HG02763 (cell line): ENCODE data around the gene TBC1D21.

Source experiments
- ATAC-seq: cut with Tn5 transposase; IDR thresholded peaks from one replicate; pipeline ENCODE4 v1.9.1; 2021; ENCODE audit warnings: mild to moderate bottlenecking, moderate library complexity; ENCODE audit not compliant: unreplicated experiment

The TBC1D21 gene

GRCh38 chr15:73907035-73907408 lies 33.7 kb downstream of the TBC1D21 start:
- ATAC-seq = no peak

DNA sequence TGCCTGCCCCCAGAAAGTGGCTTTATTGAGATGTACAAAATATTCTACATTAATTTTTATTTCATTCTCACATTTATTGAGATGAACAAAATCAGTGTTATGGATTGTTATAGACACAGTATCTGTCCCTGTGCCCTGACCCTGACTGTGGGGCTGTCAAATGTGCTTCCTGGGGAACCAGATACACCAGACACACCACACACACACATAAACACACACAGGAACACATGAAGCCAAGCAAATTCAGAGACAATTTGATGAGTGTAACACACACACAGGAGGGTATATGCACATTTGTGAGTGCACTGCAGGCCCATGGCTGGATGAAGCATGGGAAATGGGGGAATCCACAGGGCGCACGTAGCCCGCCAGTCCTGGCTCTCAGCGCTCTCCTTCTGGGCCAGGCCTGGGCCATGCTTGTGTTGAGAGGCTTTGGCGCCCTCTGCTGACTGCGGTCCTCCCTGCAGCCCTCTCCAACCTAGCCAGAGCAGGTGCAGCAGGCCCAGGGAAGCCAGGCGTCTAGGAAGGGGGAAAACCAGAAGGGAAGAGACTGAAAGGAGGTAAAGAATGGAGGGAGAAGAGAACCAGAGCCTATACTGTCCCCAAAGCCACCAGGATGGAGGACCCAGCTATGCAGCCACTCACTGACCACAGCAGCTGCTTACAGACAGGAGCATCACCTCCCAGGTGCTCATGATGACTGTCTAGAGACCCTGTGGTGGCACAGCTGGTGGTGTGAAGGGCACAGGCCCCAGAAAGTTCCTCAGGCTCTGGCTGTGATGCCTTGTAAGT lies 34.9 kb downstream of the TBC1D21 start:
- ATAC-seq = no peak

DNA sequence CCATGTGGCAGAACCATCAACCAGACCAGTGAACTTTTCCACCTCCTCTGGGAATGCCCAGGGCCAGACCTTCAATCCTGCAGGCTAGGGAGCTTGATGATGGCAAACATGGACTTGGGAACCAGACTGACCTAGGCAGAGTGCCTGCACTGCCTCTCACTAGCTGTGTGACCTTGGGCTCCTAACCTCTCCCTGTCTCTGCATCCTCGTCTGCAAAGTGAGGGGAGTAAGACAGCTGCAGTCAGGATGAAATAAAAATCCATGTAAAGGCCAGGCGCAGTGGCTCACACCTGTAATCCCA lies 35.4 kb downstream of the TBC1D21 start:
- no peak for ATAC-seq

DNA sequence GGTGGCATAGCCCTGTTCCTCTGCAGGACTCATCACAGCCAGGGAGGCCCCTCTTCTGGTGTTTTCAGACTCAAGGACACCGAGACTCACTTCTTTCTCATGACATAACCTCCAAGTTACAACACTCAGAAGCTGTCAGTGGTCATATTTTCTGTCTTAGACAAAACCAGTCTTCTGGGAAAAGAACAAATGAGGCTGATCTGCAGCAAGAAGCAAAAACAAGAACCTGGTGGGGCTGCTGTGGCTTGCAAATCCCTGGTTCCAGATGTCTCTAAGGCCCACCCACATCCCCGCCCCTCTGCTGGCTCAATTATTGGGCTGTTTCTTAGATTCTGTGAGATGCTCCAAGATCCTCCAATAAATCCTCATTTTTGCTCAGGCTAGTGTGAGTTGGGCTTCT lies 36.3 kb downstream of the TBC1D21 start:
- no peak for ATAC-seq

DNA sequence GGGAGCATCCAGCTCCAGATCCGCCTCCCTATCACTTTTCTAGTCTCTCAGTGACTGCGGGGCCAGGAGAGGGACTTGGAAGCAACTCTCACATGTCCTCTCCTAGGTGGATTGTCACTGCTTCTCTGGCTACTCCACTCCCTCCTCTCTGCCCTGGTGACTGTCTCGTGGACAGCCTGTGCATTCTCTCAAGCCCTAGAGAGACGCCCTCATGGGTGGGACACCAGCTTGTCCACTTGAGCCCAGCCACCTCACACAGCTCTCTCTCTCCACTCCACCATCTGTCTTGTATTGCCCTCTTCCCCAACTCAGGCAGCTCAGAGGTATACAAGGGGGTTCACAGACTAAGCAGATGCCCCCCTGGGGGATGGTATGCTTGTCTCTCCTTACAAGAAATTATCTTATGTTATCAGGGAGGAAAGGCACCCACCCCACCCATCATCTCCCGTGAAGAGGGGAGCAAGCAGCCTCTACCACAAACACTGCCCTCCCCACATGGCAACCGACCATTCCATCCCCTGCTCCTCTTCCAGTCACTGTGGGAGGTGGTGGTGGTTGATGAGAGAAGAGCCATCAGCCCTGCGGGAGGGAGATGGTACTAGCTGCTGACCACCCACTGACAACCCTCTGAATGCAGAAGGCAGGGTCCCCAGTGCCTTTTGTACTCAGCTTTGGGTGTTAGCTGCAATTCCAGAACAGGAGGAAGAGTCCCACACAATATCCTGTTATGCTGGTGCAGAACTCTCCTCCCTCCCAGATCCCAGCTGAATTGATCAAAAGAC lies 37.3 kb downstream of the TBC1D21 start:
- ATAC-seq = no peak

GRCh38 chr15:73912030-73912596 lies 38.7 kb downstream of the TBC1D21 start:
- no peak for ATAC-seq

GRCh38 chr15:73914145-73914544 lies 40.8 kb downstream of the TBC1D21 start:
- ATAC-seq = no peak

- no peak for ATAC-seq
These were observed 41.7 kb downstream of the TBC1D21 start for GRCh38 chr15:73915082-73915481.

DNA sequence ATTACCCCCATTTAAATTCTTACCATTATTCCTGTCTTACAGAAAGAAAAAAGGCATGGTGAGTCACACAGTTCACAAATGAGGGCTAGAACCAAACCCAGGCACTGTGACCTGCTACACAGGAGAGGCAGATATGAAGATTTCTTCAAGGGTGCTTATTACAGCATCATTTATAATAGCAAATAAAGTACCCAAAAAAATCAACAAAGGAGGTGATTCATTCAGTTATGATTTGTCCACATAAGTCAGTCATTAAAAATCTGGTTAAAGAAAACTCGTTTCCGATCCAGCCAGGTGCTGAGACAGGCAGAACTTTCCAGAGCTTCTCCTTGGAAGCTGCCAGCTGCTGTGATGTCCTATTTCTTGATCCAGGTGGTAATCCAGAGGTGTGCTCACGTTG lies 45.4 kb downstream of the TBC1D21 start:
- no peak for ATAC-seq

- ATAC-seq = no peak
These were observed 46.3 kb downstream of the TBC1D21 start for GRCh38 chr15:73919706-73920105.

DNA sequence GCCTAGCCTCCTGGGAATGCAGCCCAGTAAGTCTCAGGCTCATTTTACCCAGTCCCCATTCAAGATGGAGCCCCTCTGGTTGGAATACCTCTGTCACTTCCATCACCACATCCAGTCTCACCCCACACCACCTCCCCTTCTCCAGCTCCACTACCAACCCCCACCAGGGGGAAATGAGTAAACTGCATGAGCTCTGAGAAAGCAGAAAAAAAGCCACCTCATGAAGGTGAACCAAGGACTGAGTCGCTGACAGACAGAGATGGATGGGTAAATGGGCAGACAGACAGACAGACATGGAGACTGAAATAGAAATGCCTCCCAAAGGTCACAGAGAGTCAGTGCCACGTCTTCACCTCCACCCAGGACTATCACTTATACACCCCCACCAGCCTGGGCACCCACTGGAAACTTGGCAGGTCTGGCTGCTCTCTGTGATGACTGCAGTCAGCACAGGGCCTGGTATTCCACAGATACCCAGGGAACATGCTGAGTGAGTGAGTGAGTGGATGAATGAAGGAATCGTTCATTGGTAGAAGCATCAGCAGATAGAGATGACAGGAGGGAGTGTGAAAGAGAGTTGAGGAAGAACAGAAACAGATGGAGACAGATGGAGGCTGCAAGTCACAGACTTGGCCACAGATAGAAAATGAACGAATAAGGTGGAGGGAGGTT lies 48.0 kb downstream of the TBC1D21 start:
- no peak for ATAC-seq

DNA sequence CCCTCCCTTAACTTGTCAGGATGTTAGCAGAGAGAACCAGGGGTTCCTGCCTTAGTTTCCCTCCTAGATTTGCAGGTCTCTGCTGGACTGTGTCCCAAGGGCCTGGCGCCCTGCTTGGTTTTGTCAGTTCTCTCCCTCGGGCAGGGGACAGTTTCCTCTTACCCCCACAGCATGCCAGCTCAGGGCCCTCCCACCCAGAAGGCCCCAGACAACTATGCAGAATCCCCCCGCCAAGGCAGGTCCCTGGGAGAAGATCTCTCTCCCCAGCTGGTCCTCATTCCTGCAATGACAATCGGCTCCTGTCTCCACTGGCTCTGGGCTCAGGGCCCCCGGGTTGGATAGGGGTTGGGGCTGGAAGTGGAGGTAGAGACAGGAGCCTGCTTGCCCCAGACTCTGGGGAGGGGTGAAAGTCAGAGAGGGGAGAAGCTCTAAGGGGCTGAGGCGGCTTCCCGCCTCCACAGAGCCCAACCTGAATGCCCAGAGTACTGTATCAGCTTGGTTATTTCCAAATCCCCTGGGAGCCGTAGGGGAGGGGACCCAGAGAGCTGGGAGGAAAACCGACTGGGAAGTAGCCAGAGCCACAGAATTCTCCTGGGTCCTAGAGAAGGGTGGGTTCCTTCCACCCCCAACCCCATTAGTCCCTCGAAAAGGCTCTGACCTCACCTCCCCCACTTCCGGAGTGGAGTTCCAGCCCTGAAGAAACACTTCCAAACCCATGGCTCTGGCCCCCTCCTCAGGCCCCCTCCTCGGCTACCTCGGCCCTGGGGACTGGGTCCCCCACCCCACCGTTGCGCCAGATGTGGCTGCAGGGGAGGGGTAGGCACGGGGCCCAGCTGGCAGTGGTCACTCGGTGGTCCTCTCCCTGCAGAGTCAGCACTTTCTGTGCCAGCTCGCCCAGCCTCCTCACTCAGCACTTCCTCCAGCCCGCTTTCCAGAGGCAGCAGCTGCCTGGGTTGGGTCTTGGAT lies 49.1 kb downstream of the TBC1D21 start:
- ATAC-seq = no peak

DNA sequence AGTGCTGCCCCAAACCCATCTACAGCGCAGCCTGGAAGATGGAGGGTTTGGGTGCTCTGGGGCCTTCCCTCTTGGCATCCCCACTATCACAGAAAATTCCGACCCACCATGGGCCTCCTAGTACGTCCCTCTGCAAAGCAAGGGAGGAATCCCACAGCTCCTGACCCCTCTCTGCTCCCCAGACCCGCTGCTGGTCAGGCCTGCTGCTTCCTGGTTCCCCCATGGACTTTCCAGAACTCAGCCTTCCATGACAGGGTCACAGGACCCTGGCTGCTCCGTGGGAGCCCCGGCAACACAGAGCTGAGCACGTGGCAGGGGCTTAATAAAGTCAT lies 49.8 kb downstream of the TBC1D21 start:
- ATAC-seq = no peak

DNA sequence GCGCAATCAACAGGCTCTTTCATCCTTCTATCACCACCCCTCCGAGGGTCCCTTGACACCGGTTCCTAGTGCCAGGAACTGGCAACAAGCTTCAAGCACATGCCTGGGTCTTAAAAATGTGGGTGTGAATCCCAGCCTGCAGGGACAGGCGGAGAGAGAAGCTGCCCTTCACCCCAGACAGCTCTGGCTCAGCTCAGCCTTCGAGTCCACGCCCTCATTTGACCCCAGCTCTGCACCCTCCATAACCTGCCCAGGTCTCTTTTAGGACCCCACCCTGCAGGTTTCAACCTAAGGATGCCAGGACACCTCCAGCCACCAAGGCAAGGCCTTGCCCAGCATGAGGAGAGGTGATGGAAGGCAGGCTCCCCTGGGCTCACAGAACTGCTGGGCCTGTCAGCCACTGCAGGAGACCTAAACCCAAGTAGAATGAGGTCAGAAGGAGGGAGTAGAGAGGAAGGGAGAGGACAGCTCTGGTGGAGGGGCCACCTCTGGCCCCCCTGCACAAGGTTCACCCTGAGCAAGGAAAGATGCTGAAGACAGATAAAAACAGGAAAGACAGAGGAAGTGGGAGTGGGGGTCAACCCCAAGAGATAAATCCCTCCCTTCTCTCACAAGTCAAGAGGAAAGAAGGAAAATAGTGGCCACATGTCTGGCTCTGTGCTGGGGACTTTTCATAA lies 50.3 kb downstream of the TBC1D21 start:
- no peak for ATAC-seq

- ATAC-seq = no peak
These were observed 51.0 kb downstream of the TBC1D21 start for GRCh38 chr15:73924171-73924921.

GRCh38 chr15:73925848-73926218 lies 52.5 kb downstream of the TBC1D21 start:
- ATAC-seq = no peak

DNA sequence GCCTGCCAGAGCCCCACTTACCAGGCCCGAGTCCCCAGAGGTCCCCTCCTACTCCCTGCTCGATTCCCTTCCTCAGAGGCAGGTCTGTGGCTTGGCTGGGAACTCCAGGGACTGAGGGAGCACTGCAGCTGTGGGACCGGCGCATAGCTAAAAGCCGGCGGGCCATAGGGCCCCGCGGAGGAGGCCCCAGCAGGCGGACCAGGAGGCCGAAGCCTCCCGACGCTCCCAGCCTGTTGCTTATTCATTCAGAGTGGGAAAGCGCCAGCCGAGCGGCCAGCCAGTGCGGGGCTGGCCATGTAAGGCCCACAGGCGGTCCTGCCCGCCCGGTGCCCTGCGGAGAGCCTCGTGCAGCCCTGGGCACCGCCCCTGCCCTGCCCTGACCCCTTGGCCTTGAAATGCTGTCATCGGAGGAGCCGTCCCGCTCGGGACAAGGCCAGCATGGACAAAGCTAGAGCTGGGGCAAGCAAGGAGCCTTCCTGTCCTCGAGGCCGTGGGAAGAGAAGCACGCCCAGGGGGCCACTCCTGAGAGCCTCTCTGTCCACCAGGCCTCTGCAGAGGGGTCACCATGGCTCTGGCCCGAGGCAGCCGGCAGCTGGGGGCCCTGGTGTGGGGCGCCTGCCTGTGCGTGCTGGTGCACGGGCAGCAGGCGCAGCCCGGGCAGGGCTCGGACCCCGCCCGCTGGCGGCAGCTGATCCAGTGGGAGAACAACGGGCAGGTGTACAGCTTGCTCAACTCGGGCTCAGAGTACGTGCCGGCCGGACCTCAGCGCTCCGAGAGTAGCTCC lies 53.0 kb downstream of the TBC1D21 start, which contains the start of gene LOXL1:
Gene LOXL1 (plus strand): TSS at position 244 of the 784 bp plus-strand sequence. CDS start 322 bp downstream, at position 566.
- ATAC-seq = no peak

DNA sequence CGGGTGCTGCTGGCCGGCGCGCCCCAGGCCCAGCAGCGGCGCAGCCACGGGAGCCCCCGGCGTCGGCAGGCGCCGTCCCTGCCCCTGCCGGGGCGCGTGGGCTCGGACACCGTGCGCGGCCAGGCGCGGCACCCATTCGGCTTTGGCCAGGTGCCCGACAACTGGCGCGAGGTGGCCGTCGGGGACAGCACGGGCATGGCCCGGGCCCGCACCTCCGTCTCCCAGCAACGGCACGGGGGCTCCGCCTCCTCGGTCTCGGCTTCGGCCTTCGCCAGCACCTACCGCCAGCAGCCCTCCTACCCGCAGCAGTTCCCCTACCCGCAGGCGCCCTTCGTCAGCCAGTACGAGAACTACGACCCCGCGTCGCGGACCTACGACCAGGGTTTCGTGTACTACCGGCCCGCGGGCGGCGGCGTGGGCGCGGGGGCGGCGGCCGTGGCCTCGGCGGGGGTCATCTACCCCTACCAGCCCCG lies 53.7 kb downstream of the TBC1D21 start:
- no peak for ATAC-seq
